ENCODE measurements around the gene ERV3-1. TPM values are rescaled to one million over a fixed set of nuclear protein-coding genes. Genes with fewer than 3 reads are reported as not detected.
"Not testable (repeated sequence)": the region's sequence is repeated elsewhere in the genome, so short reads cannot be mapped to it uniquely, and the experiment has no call there.

Gene ERV3-1
- total RNA-seq, 1 experiment from 2014 or later = 6.0 TPM

GRCh38 chr7:65002972-65003585 lies 3.4 kb downstream of the ERV3-1 start:
- DNase-seq (ENCODE audit: extremely low read depth, low read depth) = no peak

GRCh38 chr7:65001291-65001814 lies 5.1 kb downstream of the ERV3-1 start:
- no peak for DNase-seq (ENCODE audit: extremely low read depth, low read depth)

GRCh38 chr7:64999165-65000004 lies 7.1 kb downstream of the ERV3-1 start:
- DNase-seq (ENCODE audit: extremely low read depth, low read depth) = no peak

GRCh38 chr7:64998865-64999164 lies 7.7 kb downstream of the ERV3-1 start:
- DNase-seq (ENCODE audit: extremely low read depth, low read depth) = no peak

DNA sequence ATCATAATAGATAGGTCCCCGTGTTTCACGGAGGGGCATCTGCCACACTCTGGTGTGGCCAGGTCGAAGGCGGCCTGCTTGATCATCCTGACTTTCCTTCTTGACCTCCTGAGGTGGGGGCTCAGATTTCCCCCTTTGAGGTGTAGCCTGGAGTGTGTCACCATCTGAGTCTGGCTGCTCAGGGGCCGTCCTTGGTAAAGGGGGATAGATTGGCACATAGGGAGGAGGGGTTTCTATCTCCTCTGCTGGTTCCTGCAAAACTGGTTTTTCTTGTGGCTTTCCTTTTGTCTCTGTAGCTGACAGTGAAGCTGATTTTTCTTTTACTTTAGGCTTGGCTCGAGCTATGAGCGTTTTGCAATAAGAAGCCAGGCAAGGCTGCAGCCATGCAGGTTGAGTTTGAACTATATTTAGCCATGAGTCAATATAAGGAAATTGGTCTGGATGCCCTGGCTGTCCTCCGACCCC lies 8.5 kb downstream of the ERV3-1 start:
- DNase-seq (ENCODE audit: extremely low read depth, low read depth) = no peak

DNA sequence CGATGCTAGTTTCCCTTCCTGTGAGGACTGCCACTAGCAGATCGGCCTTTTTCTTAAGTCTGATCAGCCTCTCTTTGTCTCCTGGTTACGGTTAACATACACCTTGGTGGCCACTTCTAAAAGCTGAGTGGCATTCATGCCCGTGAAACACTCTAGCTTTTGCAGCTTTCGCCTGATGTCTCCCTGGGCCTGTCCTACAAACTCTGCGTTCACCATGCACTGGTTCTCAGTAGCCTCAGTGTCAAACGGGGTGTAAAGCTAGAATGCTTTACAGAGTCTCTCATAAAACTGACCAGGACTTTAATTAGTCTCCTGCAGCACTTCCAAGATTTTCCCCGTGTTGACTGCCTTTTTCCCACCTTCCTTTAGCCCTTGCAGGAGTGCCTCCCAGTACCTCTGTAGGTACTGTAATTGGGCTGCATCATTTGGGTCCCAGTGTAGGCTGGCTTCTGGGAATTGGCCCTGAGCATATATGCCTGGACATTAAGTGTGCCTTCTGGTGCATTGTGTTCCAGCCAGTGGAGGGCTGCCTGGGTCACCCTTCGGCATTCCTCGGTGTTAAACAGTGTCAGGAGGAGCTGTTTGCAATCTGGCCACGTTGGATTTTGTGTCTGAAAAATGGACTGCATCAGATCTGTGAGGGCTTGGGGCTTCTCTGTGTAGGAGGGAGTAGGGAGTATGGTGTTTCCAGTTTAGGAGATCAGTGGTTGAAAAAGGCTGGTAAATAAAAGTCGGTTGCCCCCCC lies 9.2 kb downstream of the ERV3-1 start:
- DNase-seq (ENCODE audit: extremely low read depth, low read depth) = no peak

DNA sequence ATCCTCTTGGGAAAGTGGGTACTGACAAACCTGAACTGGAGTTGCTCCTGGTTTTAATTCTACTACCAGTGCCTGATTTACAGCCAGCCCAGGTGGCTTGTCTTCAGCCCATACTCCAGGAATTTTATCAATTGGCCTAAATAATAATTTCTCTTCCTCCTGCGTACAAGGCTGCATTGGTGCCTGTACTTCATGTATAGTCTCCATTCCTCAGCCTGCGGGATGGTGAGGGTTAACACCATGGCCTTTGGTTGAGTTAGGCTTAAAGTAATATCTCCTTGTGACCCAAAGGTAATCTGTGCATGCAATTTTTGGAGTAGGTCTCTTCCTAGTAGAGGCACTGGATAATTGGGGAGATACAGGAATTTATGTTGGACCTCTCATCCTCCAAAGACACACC lies 10.2 kb downstream of the ERV3-1 start:
- DNase-seq (ENCODE audit: extremely low read depth, low read depth) = no peak

GRCh38 chr7:64993901-64994300 lies 12.6 kb downstream of the ERV3-1 start:
- DNase-seq (ENCODE audit: extremely low read depth, low read depth) = no peak

GRCh38 chr7:64992971-64993370 lies 13.5 kb downstream of the ERV3-1 start:
- no peak for DNase-seq (ENCODE audit: extremely low read depth, low read depth)

GRCh38 chr7:64990936-64991335 lies 15.6 kb downstream of the ERV3-1 start, which contains the start of gene ZNF117:
Gene ZNF117, minus strand, starts transcription at chr7:64991036.
- DNase-seq (ENCODE audit: extremely low read depth, low read depth) = no peak

GRCh38 chr7:64990216-64990615 lies 16.3 kb downstream of the ERV3-1 start:
- no peak for DNase-seq (ENCODE audit: extremely low read depth, low read depth)

DNA sequence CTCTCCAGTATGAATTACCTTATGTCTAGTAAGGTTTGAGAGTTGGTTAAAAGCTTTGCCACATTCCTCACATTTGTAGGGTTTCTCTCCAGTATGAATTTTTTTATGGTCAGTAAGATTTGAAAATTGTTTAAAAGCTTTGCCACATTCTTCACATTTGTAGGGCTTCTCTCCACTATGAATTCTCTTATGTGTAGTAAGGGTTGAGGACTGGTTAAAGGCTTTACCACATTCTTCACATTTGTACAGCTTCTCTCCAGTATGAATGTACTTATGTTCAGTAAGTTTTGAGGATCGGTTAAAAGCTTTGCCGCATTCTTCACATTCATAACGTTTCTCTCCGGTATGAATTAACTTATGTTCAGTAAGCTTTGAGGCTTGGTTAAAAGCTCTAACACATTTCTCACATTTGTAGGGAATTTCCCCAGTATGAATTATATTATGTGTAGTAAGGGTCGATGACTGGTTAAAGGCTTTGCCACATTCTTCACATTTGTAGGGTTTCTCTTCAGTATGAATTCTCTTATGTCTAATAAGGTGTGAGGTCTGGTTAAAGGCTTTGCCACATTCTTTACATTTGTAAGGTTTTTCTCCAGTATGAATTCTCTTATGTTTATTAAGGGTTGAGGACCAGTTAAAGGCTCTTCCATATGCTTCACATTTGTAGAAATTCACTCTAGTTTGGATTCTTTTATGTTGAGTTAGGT lies 27.8 kb downstream of the ERV3-1 start:
- no peak for DNase-seq (ENCODE audit: extremely low read depth, low read depth)

- DNase-seq (ENCODE audit: extremely low read depth, low read depth) = no peak
These were observed 40.9 kb downstream of the ERV3-1 start for GRCh38 chr7:64965594-64965993.

- DNase-seq (ENCODE audit: extremely low read depth, low read depth) = no peak
These were observed 47.3 kb downstream of the ERV3-1 start for GRCh38 chr7:64959072-64959747.

GRCh38 chr7:64951250-64951848 lies 55.1 kb downstream of the ERV3-1 start:
- peak; percentile 50 for DNase-seq (ENCODE audit: extremely low read depth, low read depth)

DNA sequence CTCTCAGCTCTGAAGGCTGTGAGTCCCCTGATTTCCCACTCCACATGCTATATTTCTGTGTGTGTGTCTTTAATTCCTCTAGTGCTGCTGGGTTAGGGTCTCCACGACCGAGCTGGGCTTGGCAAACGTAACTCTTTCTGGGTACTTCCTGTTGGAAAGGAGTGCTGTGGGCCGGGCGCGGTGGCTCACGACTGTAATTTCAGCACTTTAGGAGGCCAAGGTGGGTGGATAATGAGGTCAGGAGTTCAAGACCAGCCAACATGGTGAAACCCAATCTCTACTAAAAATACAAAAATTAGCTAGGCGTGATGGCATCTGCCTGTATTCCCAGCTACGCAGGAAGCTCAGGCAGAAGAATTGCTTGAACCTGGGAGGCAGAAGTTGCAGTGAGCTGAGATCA lies 55.8 kb downstream of the ERV3-1 start:
- DNase-seq (ENCODE audit: extremely low read depth, low read depth) = not testable (repeated sequence)

DNA sequence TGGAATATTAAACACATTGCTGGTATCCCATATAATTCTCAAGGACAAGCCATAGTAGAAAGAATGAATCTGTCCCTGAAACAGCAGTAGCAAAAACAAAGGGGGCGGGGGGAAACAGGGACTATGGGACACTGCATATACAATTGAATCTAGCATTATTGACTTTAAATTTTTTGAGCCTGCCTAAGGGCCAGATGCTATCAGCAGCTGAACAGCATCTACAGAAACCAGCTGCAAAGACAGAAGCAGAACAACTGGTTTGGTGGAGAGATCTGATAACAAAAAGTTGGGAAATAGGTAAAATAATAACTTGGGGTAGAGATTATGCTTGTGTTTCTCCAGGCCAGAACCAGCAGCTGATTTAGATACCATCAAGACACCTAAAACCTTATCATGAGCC lies 57.7 kb downstream of the ERV3-1 start:
- not testable (repeated sequence) for DNase-seq (ENCODE audit: extremely low read depth, low read depth)

DNA sequence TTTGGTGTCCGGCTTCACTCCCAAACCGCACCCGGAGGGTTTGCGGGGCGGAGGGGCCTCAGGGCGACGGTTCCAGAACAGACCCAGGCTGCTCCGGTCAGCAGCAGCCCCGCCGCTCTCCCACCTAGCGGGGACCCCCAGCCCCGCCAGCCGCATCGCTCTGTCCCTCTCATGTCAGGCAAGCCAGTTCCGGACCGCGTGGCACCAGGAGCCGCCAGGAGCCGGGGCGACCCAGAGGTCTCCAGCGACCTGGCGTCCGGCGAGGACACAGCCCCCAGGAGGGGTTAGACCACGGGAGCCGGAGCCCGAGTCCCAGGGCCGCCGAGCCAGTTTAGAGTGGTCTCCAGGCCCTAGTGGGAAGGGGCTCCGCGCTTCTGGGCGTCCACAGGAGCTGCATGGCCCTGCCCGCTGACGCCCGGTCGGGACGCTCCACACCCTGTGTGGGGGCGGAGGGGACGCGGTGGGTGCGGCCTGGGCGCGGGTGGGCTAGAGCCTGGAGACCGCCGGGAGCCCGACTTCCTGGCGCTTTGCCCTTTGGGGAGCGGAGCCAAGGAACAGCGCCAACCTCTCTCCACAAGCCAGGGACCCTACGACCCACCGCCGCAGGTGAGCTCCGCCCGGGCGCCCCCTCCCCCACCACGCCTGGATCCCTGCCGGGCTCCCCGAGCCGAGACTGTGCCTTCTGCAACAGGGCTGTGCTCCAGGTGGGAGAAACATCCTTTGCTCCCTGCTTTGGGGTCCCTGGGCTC lies 59.1 kb downstream of the ERV3-1 start:
- DNase-seq (ENCODE audit: extremely low read depth, low read depth) = no peak

DNA sequence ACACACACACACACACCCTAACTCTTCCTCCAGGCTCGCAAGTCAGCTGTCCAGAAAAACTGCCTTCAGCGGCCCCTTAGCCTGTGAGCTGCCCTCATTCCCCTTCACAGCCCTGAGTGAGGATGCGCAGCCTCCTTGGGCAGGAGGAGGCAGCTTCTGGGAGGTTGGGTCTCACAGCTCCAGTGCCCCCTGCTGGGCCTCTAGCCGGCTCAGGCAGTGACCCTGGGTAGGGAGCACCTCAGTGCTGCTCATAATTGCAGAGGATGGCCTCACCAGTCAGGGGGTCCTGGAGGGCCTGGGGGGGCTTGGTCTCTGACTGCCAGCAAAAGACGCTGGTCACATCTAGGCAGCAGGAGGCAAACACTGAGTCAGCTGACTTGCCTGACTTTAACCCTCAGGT lies 59.7 kb downstream of the ERV3-1 start:
- DNase-seq (ENCODE audit: extremely low read depth, low read depth) = no peak

All from NCI-H460 (cell line).